H1 (cell line): ENCODE measurements around the gene CALM3. TPM values are rescaled to one million over a fixed set of nuclear protein-coding genes. Genes with fewer than 3 reads are reported as not detected.

Experiments
- ATF2 ChIP-seq: IDR thresholded peaks from 2 replicates; pipeline ENCODE4 v1.6.1; 2012; ENCODE audit warnings: low read length, inconsistent platforms
- CEBPB ChIP-seq: IDR thresholded peaks from 2 replicates; pipeline ENCODE4 v1.6.1; 2012; ENCODE audit warnings: low read depth, low read length
- CHD7 ChIP-seq: fragments of 300-600 bp; sonication (generic); IDR thresholded peaks from 2 replicates; pipeline ENCODE4 v1.7.1; 2012; ENCODE audit warnings: low read length, moderate library complexity, mild to moderate bottlenecking, inconsistent platforms; ENCODE audit not compliant: insufficient replicate concordance
- CREB1 ChIP-seq: IDR thresholded peaks from 2 replicates; pipeline ENCODE4 v1.6.1; 2012; ENCODE audit warnings: inconsistent platforms
- JUND ChIP-seq: IDR thresholded peaks from 2 replicates; pipeline ENCODE4 v1.6.1; 2011; ENCODE audit warnings: mild to moderate bottlenecking, improper control_type of control experiment, low read length
- SIN3A ChIP-seq, 2 experiments: IDR thresholded peaks in 1 of 2; conservative IDR thresholded peaks in 1 of 2; 2 replicates each; pipeline ENCODE4 v1.6.1; 2011 to 2012; ENCODE audit warnings: low read length in 2 of 2, improper control_type of control experiment in 1 of 2, low read depth in 1 of 2, mild to moderate bottlenecking in 1 of 2
- SRF ChIP-seq: IDR thresholded peaks from 2 replicates; pipeline ENCODE4 v1.6.1; 2011; ENCODE audit warnings: mild to moderate bottlenecking, low read depth, low read length, moderate library complexity
- polyA plus RNA-seq, 7 experiments: library from polyadenylated mRNA; depleted of rRNA in 3 of 7; stranded (reverse) in 5 of 7; unstranded in 2 of 7; fragments of >200 nt in 5 of 7; fragments of 200-250 nt in 2 of 7; gene quantifications; 1 replicate in 5 of 7; 2 replicates in 1 of 7; 4 replicates in 1 of 7; pipeline versions ENCODE4 v1.2.1 to v1.2.3, GENCODE V29; 2011 to 2013; ENCODE audit warnings: missing spikeins in 2 of 7, mixed read lengths in 2 of 7
- total RNA-seq: library from RNA; stranded (reverse); fragmentation: NEBNext Ultra II Directional; extraction: Animal tissue kit (Norgen Biotek cat#: 25700); gene quantifications from 2 replicates; pipeline ENCODE4 v1.2.1, GENCODE V29; 2021

Gene CALM3
- total and polyA plus RNA-seq, 2 of the 8 experiments (the other 6 are each of a cell fraction or from before 2014, with no cell fraction given): 315 to 326 TPM

GRCh38 chr19:46574533-46574932, 26.6 kb upstream of the CALM3 start (continued):
- no peak for TF ChIP-seq SIN3A (conservative IDR thresholded peaks at IDR 0.05 in 1 of 2, IDR thresholded peaks at IDR 0.05 in 1 of 2; ENCODE audit: low read depth in 1 of 2, low read length in 2 of 2)
- TF ChIP-seq CEBPB: no peak
- no peak for TF ChIP-seq SRF
- TF ChIP-seq CHD7: no peak
- TF ChIP-seq CREB1: no peak
- TF ChIP-seq JUND: no peak
- TF ChIP-seq ATF2: no peak
